HepG2 (cell line): ENCODE measurements around the gene NBL1. TPM values are rescaled to one million over a fixed set of nuclear protein-coding genes. Genes with fewer than 3 reads are reported as not detected.

Experiments used
- ATAC-seq: fragments of 200-7000 bp; cut with Tn5 transposase; 3 replicates; pipeline ENCODE4 v1.9.1; 2020; ENCODE audit warnings: mild to moderate bottlenecking, moderate library complexity
- BruUV-seq: library from RNA; stranded (reverse); fragments of 400-500 nt; replicated peaks from 2 replicates; lab custom pipeline; 2021; lab: Mats Ljungman, UMichigan
- CTCF ChIA-PET: fragments of 300-600 bp; formaldehyde crosslinking; extraction: SDS; loops from one replicate; lab custom pipeline; 2021; ENCODE audit warnings: low total read pairs, inconsistent platforms, low intra/inter-chr PET ratio; lab: Yijun Ruan, JAX
- POLR2A ChIA-PET: fragments of 350-600 bp; sonication (Branson Sonifier 250); formaldehyde crosslinking; loops from one replicate; lab custom pipeline; 2020; ENCODE audit warnings: antibody characterized with exemption, inconsistent platforms; lab: Yijun Ruan, JAX
- DNase-seq: peaks from one replicate; pipeline ENCODE4 v3.0.0-alpha.2; 2015; ENCODE audit warnings: low spot score
- FAIRE-seq: peaks from 3 replicates; lab custom pipeline; 2011; peaks lifted over from hg19 to GRCh38; lab: Jason Lieb, UNC
- H2AFZ ChIP-seq: one replicate; pipeline ENCODE4 v1.6.1; 2011; ENCODE audit warnings: low read length, inconsistent platforms
- H3K27ac ChIP-seq: fragments of 300-600 bp; 3 replicates; pipeline ENCODE4 v1.8.0; 2011; ENCODE audit warnings: mixed run types, mild to moderate bottlenecking, mixed read lengths, low read length, inconsistent platforms; ENCODE audit not compliant: insufficient read depth; ENCODE audit errors: extremely low read length
- H3K27me3 ChIP-seq, 2 experiments: fragments of 200-600 bp in 1 of 2; 2 replicates in 1 of 2; 3 replicates in 1 of 2; pipeline versions ENCODE4 v1.6.0 to v1.8.0; 2011; ENCODE audit warnings: low read length in 2 of 2, mild to moderate bottlenecking in 2 of 2, moderate library complexity in 2 of 2, inconsistent platforms in 1 of 2; ENCODE audit not compliant: insufficient read depth in 2 of 2, control insufficient read depth in 1 of 2
- H3K36me3 ChIP-seq, 2 experiments: fragments of 200-600 bp in 1 of 2; replicated peaks in 1 of 2; 2 replicates in 1 of 2; 3 replicates in 1 of 2; pipeline versions ENCODE4 v1.5.1 to v1.8.0; 2011; ENCODE audit warnings: low read length in 2 of 2, inconsistent platforms in 1 of 2; ENCODE audit not compliant: insufficient read depth in 2 of 2, control insufficient read depth in 1 of 2
- H3K4me1 ChIP-seq: 2 replicates; pipeline ENCODE4 v1.5.1; 2012; ENCODE audit warnings: low read length, inconsistent platforms; ENCODE audit not compliant: insufficient read depth
- H3K4me2 ChIP-seq: 2 replicates; pipeline ENCODE4 v1.6.0; 2011; ENCODE audit warnings: low read depth, low read length, inconsistent platforms
- H3K4me3 ChIP-seq, 3 experiments: fragments of 200-600 bp in 1 of 3; sonication (generic), shearing (Covaris generic) in 1 of 3; replicated peaks in 1 of 3; 2 replicates each; pipeline ENCODE4 v1.5.1; 2011 to 2016; ENCODE audit warnings: low read length in 3 of 3, inconsistent platforms in 2 of 3, low read depth in 2 of 3, mild to moderate bottlenecking in 2 of 3, control low read depth in 1 of 3, mixed read lengths in 1 of 3; ENCODE audit not compliant: insufficient read depth in 1 of 3
- H3K79me2 ChIP-seq: one replicate; pipeline ENCODE4 v1.6.1; 2011; ENCODE audit warnings: low read length, inconsistent platforms; ENCODE audit not compliant: insufficient read depth
- H3K9ac ChIP-seq: 2 replicates; pipeline ENCODE4 v1.6.0; 2011; ENCODE audit warnings: mild to moderate bottlenecking, low read depth, low read length, inconsistent platforms; ENCODE audit not compliant: insufficient read depth
- H3K9me3 ChIP-seq: 2 replicates; pipeline ENCODE4 v1.5.1; 2012; ENCODE audit warnings: mild to moderate bottlenecking, low read length
- H4K20me1 ChIP-seq: 2 replicates; pipeline ENCODE4 v1.6.0; 2011; ENCODE audit warnings: inconsistent platforms, mild to moderate bottlenecking, low read length, moderate library complexity; ENCODE audit not compliant: insufficient read depth
- CEBPG ChIP-seq: IDR thresholded peaks from 2 replicates; pipeline ENCODE4 v1.6.1; 2016
- NCOA5 ChIP-seq: sonication (generic); formaldehyde crosslinking; IDR thresholded peaks from 2 replicates; pipeline ENCODE4 v1.4.0; 2020; ENCODE audit warnings: missing genetic modification reagents
- RXRA ChIP-seq: sonication (generic); formaldehyde crosslinking; IDR thresholded peaks from 2 replicates; pipeline ENCODE4 v1.5.1; 2020; ENCODE audit warnings: missing genetic modification reagents
- ZNF674 ChIP-seq: sonication (generic); formaldehyde crosslinking; IDR thresholded peaks from 2 replicates; pipeline ENCODE4 v1.5.0; 2020; ENCODE audit warnings: low read depth, mild to moderate bottlenecking, missing genetic modification reagents
- WGBS: methylation state at CpG from one replicate; pipeline ENCODE4 v1.1.6; 2017; ENCODE audit warnings: low lambda C conversion rate; 5-methylcytosine and 5-hydroxymethylcytosine counted together
- in situ Hi-C: cut with HindIII; loops from 2 replicates; pipeline ENCODE4 v1.10.0; 2017; ENCODE audit warnings: low pct_unique_long_range_greater_than_20kb; ENCODE audit not compliant: extremely low pct_ligation_motif_present
- intact Hi-C: fragments of 100-400 bp; cut with micrococcal nuclease; formaldehyde crosslinking; loops from one replicate; pipeline ENCODE4 v1.10.0; 2022; ENCODE audit not compliant: unreplicated experiment
- polyA plus RNA-seq, 8 experiments: library from polyadenylated mRNA; depleted of rRNA in 3 of 8; stranded (reverse) in 7 of 8; unstranded in 1 of 8; fragments of >200 nt; fragmentation: Illumina TruSeq in 4 of 8; extraction: Trizol in 4 of 8; gene quantifications; 2 replicates each; pipeline versions ENCODE4 v1.2.1 to v1.2.3, GENCODE V29; 2011 to 2016; ENCODE audit warnings: low read depth in 4 of 8, missing spikeins in 1 of 8, mixed read lengths in 1 of 8; ENCODE audit not compliant: insufficient read depth in 1 of 8
- total RNA-seq, 5 experiments: library from RNA; depleted of rRNA; stranded (reverse); fragments of >200 nt; fragmentation: Illumina TruSeq; extraction: Trizol; gene quantifications; 2 replicates each; pipeline ENCODE4 v1.2.3, GENCODE V29; 2016; ENCODE audit warnings: low read depth in 1 of 5
- TF ChIP-seq, protein P1 (sequence below): IDR thresholded peaks from 2 replicates; pipeline ENCODE4 v1.6.1; 2016; ENCODE audit warnings: low read depth, control low read depth
- TF ChIP-seq, protein P2 (sequence below): sonication (generic); formaldehyde crosslinking; IDR thresholded peaks from 2 replicates; pipeline ENCODE4 v1.4.0; 2020; ENCODE audit warnings: mild to moderate bottlenecking, missing genetic modification reagents
- TF ChIP-seq, protein P3 (sequence below): sonication (generic); formaldehyde crosslinking; IDR thresholded peaks from 2 replicates; pipeline ENCODE4 v1.4.0; 2020; ENCODE audit warnings: missing genetic modification reagents
- TF ChIP-seq, protein P4 (sequence below): sonication (generic); formaldehyde crosslinking; IDR thresholded peaks from 2 replicates; pipeline ENCODE4 v1.4.0; 2020; ENCODE audit warnings: mild to moderate bottlenecking, missing genetic modification reagents

Gene NBL1
- total and polyA plus RNA-seq, 2 of the 13 experiments (the other 11 are each of a cell fraction or from before 2014, with no cell fraction given), result 2.7 to 13.8 TPM

DNA sequence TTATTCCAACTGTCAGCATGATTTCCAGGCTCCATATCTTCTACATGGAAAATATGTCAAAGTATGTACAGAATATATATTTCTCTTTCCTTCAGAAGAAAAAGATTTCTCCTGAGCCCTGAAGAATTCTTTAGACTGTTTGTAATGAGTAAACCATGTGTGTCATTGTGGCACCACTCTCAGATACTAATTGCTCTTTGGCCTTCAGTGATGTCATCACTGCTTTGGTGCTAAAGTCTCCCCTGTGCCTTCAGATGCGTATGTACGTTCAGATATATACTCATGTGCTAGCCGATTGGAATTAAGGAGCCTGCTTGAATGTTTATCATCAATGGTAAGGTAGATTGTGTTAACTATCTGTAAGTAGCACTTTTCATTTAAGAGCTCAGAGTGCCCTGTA is 20.6 kb upstream of the NBL1 start (continued):
- TF ChIP-seq, protein P1, sequence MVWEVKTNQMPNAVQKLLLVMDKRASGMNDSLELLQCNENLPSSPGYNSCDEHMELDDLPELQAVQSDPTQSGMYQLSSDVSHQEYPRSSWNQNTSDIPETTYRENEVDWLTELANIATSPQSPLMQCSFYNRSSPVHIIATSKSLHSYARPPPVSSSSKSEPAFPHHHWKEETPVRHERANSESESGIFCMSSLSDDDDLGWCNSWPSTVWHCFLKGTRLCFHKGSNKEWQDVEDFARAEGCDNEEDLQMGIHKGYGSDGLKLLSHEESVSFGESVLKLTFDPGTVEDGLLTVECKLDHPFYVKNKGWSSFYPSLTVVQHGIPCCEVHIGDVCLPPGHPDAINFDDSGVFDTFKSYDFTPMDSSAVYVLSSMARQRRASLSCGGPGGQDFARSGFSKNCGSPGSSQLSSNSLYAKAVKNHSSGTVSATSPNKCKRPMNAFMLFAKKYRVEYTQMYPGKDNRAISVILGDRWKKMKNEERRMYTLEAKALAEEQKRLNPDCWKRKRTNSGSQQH, result no peak

DNA sequence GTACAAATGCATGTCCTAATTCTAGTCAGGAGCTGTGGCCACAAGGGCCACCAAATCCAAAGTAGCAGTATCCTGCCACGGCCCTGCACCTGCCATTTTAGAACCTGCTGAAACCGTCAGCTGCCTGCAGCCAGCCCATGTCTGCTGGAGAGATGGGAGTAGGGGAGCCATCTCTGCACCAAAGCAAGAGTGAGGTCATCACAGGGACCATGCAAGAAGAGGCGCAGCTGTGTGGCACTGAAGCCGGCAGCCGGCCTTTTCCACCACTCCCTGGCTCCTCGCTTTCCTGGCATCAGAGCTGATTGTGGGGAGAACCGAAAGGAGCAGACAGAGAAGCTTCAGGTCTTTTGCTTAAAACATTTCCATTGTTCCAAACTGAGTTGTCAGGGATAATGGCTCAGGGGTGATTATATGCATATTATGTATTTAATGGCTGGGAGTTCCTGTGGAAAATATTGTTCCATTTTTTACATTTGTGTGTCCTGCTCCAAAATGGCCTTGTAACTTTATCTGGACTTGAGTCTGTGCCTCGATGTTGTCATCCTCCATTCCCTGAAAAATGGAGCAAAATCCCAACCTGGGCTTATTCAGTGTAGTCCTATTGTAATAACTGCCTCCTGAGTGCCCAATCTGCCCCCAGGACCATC is 18.7 kb upstream of the NBL1 start:
- no peak overlapping the region for H3K4me3 ChIP-seq
- H3K27me3 ChIP-seq, result no peaks in the 10 kb centered on the region
- no peak overlapping the region for H3K27ac ChIP-seq
- CTCF ChIA-PET, result no interaction called here
- FAIRE-seq (no peak), DNase-seq (no peak), ATAC-seq (no peak)
- intact Hi-C loops, result no loop called here
- H3K9ac ChIP-seq, result no peak overlapping the region
- peaks cover 25% of the 10 kb centered on the region for H3K4me1 ChIP-seq
- H2AFZ ChIP-seq, result no peak overlapping the region
- in situ Hi-C loops, result no loop called here
- peaks cover 10% of the 10 kb centered on the region for H3K79me2 ChIP-seq
- no peaks in the 10 kb centered on the region for H3K9me3 ChIP-seq
- WGBS, result 97% methylated on average over 7 of the region's 8 CpGs
- H3K4me2 ChIP-seq, result no peak overlapping the region
- H3K36me3 ChIP-seq, result peaks cover 9 to 28% of the 10 kb centered on the region in 2 experiments; a peak in 4 of 5 replicates
- POLR2A ChIA-PET, result no interaction called here
- no TSS peak for BruUV-seq
- H4K20me1 ChIP-seq, result no peaks in the 10 kb centered on the region; the same call in 1 of the 2 replicates
- no peak for TF ChIP-seq RXRA
- no peak for TF ChIP-seq ZNF674 (CRISPR knock-in tag)
- TF ChIP-seq, protein P2, sequence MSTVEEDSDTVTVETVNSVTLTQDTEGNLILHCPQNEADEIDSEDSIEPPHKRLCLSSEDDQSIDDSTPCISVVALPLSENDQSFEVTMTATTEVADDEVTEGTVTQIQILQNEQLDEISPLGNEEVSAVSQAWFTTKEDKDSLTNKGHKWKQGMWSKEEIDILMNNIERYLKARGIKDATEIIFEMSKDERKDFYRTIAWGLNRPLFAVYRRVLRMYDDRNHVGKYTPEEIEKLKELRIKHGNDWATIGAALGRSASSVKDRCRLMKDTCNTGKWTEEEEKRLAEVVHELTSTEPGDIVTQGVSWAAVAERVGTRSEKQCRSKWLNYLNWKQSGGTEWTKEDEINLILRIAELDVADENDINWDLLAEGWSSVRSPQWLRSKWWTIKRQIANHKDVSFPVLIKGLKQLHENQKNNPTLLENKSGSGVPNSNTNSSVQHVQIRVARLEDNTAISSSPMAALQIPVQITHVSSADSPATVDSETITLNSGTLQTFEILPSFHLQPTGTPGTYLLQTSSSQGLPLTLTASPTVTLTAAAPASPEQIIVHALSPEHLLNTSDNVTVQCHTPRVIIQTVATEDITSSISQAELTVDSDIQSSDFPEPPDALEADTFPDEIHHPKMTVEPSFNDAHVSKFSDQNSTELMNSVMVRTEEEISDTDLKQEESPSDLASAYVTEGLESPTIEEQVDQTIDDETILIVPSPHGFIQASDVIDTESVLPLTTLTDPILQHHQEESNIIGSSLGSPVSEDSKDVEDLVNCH, result no peak
- TF ChIP-seq, protein P3, sequence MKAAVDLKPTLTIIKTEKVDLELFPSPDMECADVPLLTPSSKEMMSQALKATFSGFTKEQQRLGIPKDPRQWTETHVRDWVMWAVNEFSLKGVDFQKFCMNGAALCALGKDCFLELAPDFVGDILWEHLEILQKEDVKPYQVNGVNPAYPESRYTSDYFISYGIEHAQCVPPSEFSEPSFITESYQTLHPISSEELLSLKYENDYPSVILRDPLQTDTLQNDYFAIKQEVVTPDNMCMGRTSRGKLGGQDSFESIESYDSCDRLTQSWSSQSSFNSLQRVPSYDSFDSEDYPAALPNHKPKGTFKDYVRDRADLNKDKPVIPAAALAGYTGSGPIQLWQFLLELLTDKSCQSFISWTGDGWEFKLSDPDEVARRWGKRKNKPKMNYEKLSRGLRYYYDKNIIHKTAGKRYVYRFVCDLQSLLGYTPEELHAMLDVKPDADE (CRISPR knock-in tag), result no peak
- TF ChIP-seq, protein P4, sequence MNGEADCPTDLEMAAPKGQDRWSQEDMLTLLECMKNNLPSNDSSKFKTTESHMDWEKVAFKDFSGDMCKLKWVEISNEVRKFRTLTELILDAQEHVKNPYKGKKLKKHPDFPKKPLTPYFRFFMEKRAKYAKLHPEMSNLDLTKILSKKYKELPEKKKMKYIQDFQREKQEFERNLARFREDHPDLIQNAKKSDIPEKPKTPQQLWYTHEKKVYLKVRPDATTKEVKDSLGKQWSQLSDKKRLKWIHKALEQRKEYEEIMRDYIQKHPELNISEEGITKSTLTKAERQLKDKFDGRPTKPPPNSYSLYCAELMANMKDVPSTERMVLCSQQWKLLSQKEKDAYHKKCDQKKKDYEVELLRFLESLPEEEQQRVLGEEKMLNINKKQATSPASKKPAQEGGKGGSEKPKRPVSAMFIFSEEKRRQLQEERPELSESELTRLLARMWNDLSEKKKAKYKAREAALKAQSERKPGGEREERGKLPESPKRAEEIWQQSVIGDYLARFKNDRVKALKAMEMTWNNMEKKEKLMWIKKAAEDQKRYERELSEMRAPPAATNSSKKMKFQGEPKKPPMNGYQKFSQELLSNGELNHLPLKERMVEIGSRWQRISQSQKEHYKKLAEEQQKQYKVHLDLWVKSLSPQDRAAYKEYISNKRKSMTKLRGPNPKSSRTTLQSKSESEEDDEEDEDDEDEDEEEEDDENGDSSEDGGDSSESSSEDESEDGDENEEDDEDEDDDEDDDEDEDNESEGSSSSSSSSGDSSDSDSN (CRISPR knock-in tag), result no peak
- TF ChIP-seq CEBPG (CRISPR knock-in tag), result no peak
- TF ChIP-seq NCOA5 (CRISPR knock-in tag), result no peak
